HG03095 (cell line): Measurements from ENCODE around the gene STARD13.

ENCODE experiments used
- ATAC-seq: cut with Tn5 transposase; IDR thresholded peaks from one replicate; pipeline ENCODE4 v1.9.1; 2021; ENCODE audit warnings: moderate library complexity; ENCODE audit not compliant: unreplicated experiment

STARD13 gene

GRCh38 chr13:33277037-33277740 is 8.4 kb downstream of the STARD13 start:
- no peak for ATAC-seq

DNA sequence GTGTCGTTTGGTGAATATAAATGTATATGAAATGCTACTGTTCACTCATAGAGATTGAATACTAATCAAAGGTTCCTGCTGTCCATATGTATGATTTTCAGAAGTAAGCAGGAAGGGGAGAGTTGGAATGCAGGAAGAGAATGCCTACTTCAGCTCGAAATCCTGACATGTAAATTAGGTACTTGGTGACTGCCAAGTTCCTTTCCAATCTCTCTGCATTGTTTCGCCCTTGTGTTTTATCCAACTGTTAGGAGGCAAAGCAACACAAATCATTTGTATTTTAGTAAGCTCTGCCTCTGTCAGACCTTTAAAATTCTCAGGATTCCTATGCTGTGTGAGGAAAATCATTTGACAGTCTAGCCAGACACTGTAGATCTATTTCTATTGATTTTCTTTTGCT is 9.0 kb downstream of the STARD13 start:
- ATAC-seq: no peak

DNA sequence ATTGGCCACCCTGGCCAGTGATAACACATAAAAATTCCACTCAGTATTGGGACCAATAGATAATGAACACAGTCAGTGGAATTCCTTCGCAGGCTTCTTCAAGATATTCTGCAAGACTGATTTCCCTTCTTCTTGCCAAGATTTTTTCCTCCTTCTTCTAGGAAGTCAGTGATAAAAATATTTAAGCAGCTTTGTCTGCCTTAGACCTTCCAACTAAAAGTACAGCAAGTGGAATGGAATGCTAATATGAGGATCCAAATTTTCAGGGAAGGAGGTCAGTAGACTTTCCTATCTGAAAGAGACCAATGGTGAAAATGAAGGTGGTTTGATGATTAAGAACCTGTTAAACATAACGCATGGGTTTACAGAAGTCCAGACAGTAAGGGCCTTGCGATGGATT is 9.6 kb downstream of the STARD13 start:
- no peak for ATAC-seq

DNA sequence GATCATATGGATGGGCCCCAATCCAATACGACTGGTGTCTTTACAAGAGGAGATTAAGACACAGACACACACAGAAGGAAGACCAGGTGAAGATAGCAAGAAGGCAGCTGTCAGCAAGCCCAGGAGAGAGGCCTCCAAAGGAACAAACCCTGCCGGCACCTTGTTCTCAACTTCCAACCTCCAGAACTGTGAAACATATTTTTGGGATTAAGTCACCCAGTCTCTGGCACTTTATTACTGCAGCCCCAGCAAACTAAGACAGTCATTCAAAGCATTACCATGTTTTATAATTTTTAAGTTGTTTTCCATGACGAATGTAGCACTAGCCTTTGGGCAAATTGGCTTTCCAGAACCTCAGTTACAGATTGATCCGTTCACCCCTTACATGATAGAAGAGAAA is 11.3 kb downstream of the STARD13 start:
- no peak for ATAC-seq

GRCh38 chr13:33272531-33273124 is 12.9 kb downstream of the STARD13 start:
- ATAC-seq: no peak

DNA sequence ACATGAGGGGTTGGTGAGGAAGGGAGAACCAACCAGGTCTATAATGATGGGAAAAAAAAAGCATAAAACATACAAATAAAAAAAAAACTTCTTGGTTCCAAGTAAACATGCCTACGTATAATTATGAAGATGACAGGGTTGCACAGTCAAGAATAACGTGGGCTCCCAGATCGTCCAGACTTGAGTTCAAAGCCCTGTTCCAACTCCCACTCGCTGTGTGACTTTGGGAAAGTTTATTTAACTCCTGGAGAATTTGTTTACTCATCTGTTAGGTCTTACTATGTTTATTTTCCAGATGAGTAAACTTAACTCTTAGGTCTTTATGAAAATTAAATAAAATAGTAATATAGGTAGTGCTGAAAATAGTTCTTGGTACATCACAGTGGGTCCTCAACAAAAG is 13.8 kb downstream of the STARD13 start:
- ATAC-seq: no peak

- ATAC-seq: no peak
These were observed 14.5 kb downstream of the STARD13 start for GRCh38 chr13:33270895-33271538.

GRCh38 chr13:33265607-33266006 is 19.9 kb downstream of the STARD13 start:
- ATAC-seq: no peak

- ATAC-seq: no peak
These were observed 20.4 kb downstream of the STARD13 start for GRCh38 chr13:33265133-33265532.

DNA sequence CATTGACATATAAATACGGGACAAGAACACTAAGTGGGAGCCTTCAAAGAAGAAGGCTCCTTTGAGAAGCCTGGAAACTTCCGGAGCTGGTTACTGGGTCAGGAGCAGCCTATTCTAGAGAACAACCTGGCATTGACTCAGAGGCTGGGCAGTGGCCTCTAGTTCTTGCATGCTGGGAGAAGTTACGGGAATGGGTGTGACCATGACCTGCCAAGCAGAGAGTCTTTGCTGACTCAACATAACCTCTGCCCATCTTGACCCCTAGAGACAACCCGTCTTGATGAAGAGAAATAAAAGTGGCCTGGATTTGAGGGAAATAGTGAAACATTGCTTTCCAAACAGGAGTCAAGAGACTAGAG is 21.0 kb downstream of the STARD13 start:
- ATAC-seq: no peak

GRCh38 chr13:33263976-33264619 is 21.5 kb downstream of the STARD13 start:
- ATAC-seq: no peak

DNA sequence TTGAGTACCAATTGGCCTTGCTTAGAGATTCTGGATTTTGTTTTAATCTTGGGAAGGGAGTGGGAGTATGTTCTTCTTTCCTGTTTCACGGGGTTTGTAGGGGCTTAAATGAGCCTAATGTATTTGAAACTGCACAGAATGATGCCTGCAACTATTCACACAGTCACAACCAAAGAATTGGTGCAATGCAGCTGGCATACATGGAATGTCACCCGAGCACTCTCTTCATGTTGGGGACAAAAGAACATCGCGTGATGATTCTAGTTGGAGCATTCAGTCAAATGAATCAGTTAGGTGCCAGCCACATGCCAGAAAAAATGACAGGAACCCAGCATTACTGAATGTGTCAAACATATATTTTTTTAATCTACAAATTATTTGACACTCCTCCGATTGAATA is 22.1 kb downstream of the STARD13 start:
- ATAC-seq: no peak

DNA sequence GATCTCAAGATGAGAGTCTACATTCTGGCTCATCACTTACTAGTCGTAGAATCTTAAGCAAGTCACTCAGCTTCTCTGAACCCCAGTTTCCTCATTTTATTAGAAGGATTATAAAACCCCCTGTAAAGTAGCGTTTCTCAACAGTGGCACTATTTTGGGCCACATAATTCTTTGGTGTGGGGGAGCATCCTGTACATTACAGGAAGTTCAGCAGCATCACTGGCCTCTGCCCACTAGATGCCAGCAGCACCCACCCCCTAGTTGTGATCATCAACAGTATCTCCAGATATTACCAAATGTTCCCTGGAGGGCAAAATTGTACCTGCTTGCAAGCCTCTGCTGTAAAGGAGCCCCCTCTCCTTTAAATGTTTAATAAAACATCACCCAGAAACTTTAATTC is 22.6 kb downstream of the STARD13 start:
- no peak for ATAC-seq

DNA sequence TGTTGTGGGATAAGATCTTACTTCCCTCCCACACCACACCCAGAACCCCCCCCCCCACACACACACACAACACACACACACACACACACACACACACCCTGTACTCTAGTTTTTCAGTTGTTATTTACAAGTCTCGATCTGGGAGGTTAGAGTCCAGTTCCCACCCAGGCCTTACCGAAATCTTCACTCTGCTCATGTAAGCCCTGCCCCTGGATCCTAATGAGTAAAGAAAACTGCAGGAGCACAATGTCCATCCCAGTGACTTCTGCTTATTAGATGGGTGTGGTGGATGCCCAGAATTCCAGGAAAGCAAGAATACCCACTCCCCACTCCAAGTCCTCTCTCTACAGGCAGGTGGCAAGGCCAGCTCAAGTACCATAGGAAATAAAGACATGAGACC is 23.0 kb downstream of the STARD13 start:
- no peak for ATAC-seq

- no peak for ATAC-seq
These were observed 23.5 kb downstream of the STARD13 start for GRCh38 chr13:33262062-33262487.

- no peak for ATAC-seq
These were observed 24.0 kb downstream of the STARD13 start for GRCh38 chr13:33261387-33262061.

DNA sequence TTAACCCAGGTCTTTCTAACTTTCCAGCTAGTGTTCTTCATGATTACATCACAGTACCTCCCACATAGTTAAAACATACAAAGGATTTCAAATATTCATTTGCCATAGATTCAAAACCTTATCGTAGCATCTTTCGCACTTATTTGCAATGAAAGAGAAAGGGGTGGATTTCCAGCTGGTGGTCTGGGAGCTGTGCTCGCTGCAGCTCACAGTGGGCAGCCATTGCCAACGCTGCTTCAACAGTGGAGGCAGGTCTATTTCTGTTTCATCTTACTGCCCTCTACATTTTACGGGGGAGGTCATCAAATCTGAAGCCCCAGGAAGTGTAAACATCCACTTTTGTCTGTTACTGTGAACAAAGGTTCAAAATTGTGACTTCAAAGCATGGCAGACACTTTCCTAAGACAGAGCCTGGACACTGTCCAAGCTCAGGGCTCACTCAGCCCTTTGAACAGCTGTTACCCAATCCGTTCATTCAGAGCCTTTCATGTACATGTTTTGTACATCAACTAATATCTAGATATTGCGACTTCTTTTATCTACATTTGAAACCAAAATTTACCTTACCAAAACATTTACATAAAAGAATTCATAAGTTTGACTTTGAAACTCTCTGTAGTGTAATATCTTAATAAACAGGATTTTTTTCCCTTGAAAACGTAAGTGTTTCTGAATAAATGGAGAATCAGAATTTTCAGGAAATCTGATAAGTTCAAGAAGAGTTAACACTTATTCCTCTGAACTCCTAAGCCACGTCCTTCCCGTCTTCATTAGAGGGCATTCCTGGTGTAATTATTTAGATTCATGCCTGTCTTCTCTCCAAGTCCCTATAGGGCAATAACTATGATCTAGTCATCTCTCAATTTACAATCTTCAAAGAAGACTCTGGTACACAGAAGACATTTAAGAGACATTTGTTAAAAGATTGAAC is 25.1 kb downstream of the STARD13 start:
- ATAC-seq: no peak

DNA sequence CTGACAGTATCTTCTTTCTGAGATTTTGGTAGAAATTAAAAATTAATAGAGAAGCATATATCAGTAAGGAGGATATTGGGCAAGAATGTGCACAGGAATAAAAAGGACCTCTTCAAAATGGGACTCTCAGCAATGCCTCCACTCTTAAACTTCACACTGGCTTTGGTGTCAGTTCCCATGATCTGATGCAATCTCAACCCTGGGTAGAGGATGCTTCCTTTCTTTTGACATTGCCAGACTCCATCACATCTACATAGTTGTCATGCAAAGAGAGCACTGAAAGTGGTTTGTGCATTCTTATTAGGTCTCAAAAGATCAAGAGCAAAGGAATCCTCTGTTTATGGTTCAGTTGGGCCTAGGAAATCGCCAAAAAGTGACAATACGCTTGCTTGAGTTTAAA is 26.3 kb downstream of the STARD13 start:
- ATAC-seq: no peak

DNA sequence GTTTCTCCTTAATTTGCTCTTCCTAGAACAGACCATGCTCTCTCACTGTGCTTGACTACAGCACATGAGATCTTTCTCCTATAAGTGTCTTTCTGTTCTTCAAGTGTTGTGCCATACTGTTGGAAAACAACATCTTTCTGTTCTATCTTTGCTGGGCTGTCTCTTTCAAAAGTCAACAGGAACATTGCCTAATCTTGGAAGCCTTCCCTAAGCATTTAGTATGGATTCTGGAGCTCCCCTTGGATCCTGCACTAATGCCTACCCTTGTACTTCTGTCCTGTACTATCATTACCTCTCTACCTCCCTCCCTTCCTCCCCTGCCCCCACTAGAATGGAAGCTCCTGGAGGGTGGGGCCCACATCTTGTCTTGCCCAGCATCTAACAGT is 26.8 kb downstream of the STARD13 start:
- ATAC-seq: no peak
